HG02588 (cell line): ENCODE measurements around the gene PABPN1L.
A peak's percentile ranks its signal among the peaks of the same experiment; 100 is the strongest.

ENCODE experiments used
- ATAC-seq: cut with Tn5 transposase; IDR thresholded peaks from one replicate; pipeline ENCODE4 v1.9.1; 2021; ENCODE audit warnings: mild to moderate bottlenecking, moderate library complexity; ENCODE audit not compliant: unreplicated experiment

PABPN1L gene

DNA sequence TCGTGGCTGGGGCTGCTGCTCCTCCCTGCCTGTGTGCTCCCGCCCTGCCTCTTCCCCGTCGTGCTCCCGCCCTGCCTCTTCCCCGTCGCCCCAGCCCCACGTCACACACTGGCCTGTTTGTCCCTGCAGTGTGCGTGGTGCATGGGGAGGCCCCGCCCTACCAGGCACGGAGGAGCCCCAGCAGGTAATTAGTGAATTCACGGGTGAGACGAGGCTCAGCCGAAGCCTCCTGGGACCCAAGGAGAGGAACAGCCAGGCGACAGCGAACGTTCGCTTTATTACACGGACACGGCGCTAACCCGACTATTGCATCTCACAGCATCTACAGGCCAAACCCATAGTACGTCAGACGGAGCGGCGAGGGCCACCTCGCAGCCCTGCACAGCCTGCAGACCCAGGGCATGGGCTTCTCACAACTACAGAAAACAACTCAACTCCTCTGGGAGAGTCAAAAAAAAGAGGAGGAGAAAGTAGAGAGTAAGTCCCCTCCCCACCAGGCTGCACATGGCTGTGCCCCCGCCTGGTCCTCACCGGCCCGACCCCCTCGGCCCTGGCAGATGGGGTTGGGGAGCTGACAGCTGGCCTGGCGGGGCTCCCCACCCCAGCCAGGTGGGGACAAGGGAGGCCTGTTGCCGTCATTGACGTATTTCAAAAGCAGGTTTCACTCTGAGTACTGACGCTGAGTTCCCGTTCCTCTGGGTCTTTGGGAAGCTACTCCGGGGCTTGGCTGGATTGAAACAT is 4.3 kb upstream of the PABPN1L start:
- ATAC-seq: no peak

DNA sequence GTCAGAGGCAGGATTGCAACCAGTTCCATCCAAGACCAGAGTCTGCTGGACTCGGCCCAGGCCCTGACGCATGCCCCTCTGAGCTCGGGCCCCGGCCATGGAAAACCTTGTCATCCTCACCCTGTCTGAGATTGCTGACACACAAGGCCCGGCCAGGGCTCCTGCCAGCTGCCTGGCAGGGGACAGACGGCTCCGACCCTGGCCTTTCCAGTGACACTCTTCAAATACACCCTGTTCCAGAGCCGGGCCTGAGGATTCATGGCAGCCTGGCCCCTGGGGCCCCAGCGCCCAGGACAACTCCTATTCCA is 3.2 kb upstream of the PABPN1L start:
- no peak for ATAC-seq

DNA sequence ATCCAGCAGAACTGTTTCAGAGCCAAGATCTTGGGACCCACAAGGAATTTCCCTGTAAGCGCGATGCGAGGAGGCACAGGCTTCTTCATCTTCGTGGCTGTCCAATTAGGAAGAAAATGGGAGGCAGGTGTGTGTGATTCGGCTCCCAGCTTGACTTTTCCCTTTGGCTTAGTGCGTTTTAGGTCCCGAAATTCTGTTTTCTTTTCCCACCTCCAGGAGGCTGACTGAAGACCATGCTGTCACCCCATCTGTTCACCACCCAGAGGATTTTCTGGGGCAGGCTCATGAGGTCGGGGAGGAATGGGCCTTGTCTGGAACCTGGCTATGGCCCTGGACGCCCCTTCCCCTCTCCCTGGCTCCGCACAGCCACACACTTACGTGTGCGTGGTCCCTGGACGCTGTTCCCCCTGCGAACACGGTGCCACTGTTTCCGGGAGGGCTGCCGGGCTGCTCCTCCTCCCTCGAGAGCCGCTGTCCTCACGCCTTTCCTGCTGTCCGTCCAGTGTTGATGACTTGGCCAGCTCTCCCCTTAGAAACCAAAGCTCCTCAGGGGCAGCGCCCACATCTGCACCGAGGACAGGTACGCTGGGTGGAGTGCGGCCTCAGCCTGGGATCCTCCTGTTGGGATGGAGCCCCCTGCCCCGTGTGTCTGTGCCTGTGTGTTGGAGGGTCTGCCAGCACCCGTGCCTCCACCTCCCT is 2.7 kb upstream of the PABPN1L start:
- ATAC-seq: no peak

GRCh38 chr16:88867581-88868246 is 1.3 kb upstream of the PABPN1L start:
- no peak for ATAC-seq

- ATAC-seq: no peak
These were observed 718 bp downstream of the PABPN1L start for GRCh38 chr16:88865742-88866141.

GRCh38 chr16:88865310-88865709 is 1.1 kb downstream of the PABPN1L start:
- ATAC-seq: no peak

DNA sequence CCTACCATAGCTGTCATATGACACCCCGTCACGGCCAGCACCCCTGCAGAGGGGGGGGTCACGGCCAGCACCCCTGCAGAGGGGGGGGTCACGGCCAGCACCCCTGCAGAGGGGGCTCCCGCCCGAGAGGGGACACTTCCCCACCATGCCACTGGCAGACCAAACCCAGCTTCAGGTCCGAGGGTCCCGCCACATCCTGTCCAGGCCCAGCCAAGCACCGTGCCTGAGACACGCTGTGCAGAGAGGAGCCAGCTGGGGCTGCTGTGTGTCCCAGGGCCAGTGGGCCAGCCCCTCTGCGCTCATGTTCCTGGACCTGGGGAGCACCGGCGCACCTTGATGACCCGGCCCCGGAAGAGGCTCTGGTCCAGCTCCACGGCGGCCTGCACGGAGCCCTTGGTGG is 1.9 kb downstream of the PABPN1L start:
- no peak for ATAC-seq

GRCh38 chr16:88864099-88864498 is 2.4 kb downstream of the PABPN1L start:
- ATAC-seq: no peak

GRCh38 chr16:88863426-88863825 is 3.0 kb downstream of the PABPN1L start:
- ATAC-seq: no peak

GRCh38 chr16:88862968-88863367 is 3.5 kb downstream of the PABPN1L start:
- ATAC-seq: no peak

DNA sequence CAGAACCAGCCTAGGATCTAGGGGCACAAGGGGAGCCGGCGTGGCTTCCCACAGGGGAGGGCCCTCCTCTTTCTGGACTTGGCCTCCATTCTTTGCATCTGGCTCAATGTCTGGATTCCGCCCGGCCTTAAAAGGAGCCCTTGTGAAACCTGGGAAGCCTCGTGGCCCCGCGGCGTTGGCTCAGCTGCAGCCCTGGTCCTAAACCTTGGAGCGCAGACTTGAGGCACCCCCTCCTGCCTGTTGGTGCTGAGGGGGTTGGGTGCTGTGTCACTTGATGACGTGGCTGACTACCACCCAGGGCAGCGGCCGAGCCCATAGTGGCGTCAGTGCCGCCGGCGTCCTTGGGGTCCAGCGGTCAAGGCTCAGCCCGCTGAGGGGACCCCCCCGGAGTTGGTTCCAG is 5.1 kb downstream of the PABPN1L start:
- ATAC-seq: no peak

DNA sequence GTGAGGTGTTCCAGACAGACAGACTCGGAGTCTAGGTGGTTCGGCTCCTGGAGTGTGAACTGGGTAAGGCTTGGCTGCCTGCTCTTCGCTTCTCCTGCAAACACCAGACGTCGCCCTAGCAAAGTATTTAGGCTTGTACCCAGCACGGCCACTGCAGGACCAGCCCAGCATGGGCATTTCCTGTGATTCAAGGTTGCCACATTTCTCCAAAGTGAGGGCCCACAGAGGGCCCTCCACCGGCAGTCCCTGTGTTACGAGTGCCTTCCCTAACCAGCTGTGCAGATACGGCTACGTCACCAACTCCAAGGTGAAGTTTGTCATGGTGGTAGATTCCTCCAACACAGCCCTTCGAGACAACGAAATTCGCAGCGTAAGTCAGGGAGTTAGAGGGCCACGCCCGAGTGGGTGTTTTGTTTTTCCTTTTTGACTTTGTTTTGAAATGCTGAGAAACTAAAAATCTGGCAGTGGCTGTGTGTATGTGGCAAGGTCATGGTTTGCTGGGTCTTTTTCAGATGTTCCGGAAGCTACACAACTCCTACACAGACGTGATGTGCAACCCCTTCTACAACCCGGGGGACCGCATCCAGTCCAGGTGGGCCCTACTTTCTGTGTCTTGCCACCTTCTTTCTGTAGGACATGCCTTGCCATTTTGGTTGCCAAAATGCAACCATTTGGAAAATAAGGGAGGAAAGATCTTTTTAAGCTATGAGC is 6.9 kb downstream of the PABPN1L start:
- ATAC-seq: no peak

- no peak for ATAC-seq
These were observed 8.6 kb downstream of the PABPN1L start for GRCh38 chr16:88857728-88858339.

GRCh38 chr16:88856828-88857727 is 9.4 kb downstream of the PABPN1L start, which contains the start of the genes GALNS and TRAPPC2L:
Gene GALNS (minus strand): TSS chr16:88856947. CDS start chr16:88856877, 70 bp downstream.
Gene TRAPPC2L (plus strand): TSS chr16:88857127. CDS start chr16:88857151, 24 bp downstream.
- ATAC-seq: peak; percentile 74

GRCh38 chr16:88856122-88856827 is 10.2 kb downstream of the PABPN1L start:
- ATAC-seq: peak; percentile 3

DNA sequence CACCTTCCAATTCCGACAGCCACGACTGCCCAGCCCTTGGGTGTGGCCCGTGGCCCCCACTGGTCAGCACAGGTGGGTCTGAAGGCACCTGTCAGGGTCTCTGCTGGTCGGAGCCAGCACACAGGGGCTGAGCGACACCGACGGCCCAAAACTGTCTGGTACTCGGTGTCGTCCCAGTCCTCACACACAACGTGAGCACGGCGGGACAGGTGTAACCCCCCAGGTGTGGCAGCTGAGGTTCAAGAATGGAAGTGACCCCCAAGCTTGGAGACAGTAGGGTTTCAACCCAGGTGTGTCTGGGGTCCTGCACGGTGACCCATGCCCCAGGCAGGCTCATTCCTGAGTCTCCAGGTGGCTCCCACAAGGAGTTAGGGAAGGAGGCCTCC is 10.7 kb downstream of the PABPN1L start:
- no peak for ATAC-seq

DNA sequence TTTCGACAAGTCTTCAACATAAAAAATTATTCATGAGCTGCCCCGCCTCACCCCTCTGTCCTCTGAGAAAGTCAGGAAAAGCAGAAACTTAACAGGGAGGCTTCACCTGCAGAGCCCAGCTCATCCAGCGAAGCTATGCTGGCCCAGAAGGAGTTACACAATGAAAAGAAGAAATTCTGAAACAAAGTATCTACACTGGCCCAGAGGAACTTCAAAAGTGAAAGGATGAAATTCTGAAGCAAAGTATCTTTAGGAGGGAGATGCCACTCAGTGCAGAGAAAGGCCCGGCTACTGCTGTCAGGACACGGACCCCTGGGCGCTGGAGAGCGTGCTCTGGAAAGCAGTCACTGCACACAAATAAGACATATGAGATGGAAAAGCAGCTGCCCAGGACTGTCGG is 11.3 kb downstream of the PABPN1L start:
- ATAC-seq: no peak

DNA sequence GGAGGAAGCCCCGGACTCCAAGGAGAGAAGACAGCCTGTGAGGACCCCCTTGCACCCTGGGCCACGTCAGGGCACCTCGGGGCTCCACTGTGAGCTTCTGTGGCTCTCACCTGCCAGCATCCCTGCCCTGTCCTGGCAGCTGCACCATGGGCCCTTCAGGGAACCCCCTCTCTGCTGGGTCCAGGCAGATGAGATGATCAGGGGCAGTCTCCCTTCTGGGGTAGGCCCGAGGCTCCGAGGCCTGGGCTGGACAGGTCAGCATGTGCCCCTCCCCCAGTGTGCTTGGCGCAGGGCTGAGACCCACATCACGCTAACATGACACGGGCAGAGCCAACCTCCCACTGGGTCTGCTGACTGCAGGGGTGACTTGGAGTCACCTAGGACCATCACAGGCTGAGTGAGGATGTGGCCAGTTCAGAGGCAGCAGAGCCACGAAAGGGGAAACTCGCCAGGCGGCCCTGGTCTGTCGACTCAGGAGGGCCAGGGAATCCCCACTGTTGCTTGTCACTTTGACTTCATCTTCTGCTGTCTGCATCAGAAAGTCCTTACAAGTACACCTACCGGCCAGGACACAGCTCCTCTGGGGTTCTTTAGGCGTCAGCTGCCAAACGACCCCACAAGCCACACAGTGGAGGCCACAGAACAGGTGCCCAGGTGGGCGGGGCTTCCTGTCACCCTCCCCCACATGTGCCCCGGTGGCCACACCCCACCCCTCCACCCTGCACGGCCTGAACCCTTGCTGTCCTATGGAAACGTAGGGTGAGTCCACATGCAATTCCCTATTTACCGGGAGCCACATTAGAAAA is 12.0 kb downstream of the PABPN1L start:
- no peak for ATAC-seq
